H1 (cell line): ENCODE data around the gene EIF5A2. TPM values are rescaled to one million over a fixed set of nuclear protein-coding genes. Genes with fewer than 3 reads are reported as not detected.
"Not testable (repeated sequence)": the region's sequence is repeated elsewhere in the genome, so short reads cannot be mapped to it uniquely, and the experiment has no call there.

Experiments used
- CTCF ChIA-PET: fragments of 300-600 bp; sonication (Branson Sonifier 250); formaldehyde crosslinking; loops from one replicate; lab custom pipeline; 2021; ENCODE audit not compliant: partially characterized antibody; lab: Charles Lee
- POLR2A ChIA-PET: fragments of 300-600 bp; sonication (Branson Sonifier 250); formaldehyde crosslinking; loops from one replicate; lab custom pipeline; 2021; ENCODE audit warnings: inconsistent platforms; ENCODE audit not compliant: partially characterized antibody; lab: Charles Lee
- DNase-seq, 2 experiments: peaks; one replicate each; pipeline versions ENCODE4 v3.0.0 to v3.0.0-alpha.2; 2010 to 2022; ENCODE audit warnings: low spot score in 2 of 2, low read depth in 1 of 2, mixed read lengths in 1 of 2
- FAIRE-seq: peaks from 2 replicates; lab custom pipeline; 2011; peaks lifted over from hg19 to GRCh38; lab: Jason Lieb, UNC
- H2AFZ ChIP-seq: 2 replicates; pipeline ENCODE4 v1.8.1; 2012; ENCODE audit warnings: low read length, inconsistent platforms
- H2AK5ac ChIP-seq: 2 replicates; pipeline ENCODE4 v1.6.1; 2013; ENCODE audit warnings: low read depth, low read length
- H2BK120ac ChIP-seq: replicated peaks from 2 replicates; pipeline ENCODE3; 2013; ENCODE audit warnings: low read depth, low read length, inconsistent platforms
- H2BK12ac ChIP-seq: 2 replicates; pipeline ENCODE4 v1.6.1; 2013; ENCODE audit warnings: low read depth, low read length
- H2BK15ac ChIP-seq: 2 replicates; pipeline ENCODE4 v1.6.1; 2013; ENCODE audit warnings: low read length
- H2BK20ac ChIP-seq: 2 replicates; pipeline ENCODE4 v1.6.1; 2013; ENCODE audit warnings: low read length
- H2BK5ac ChIP-seq: 2 replicates; pipeline ENCODE4 v1.6.1; 2013; ENCODE audit warnings: low read depth, low read length
- H3K14ac ChIP-seq: 2 replicates; pipeline ENCODE4 v1.6.1; 2013; ENCODE audit warnings: inconsistent platforms; ENCODE audit not compliant: insufficient read length
- H3K18ac ChIP-seq: 2 replicates; pipeline ENCODE4 v1.6.1; 2013; ENCODE audit warnings: low read length; ENCODE audit errors: extremely low read depth
- H3K23ac ChIP-seq: 2 replicates; pipeline ENCODE4 v1.6.1; 2013; ENCODE audit warnings: inconsistent platforms; ENCODE audit not compliant: insufficient read length
- H3K23me2 ChIP-seq: 2 replicates; pipeline ENCODE4 v1.6.1; 2013; ENCODE audit warnings: low read depth, low read length
- H3K27ac ChIP-seq: 2 replicates; pipeline ENCODE4 v1.6.1; 2011; ENCODE audit warnings: low read depth, low read length, inconsistent platforms
- H3K27me3 ChIP-seq, 4 experiments: replicated peaks in 1 of 4; 1 replicate in 1 of 4; 2 replicates in 3 of 4; pipeline versions ENCODE4 v1.6.1 to v1.8.1; 2011 to 2013; ENCODE audit warnings: low read length in 3 of 4, mild to moderate bottlenecking in 3 of 4, inconsistent platforms in 2 of 4, mixed read lengths in 2 of 4, moderate library complexity in 1 of 4; ENCODE audit not compliant: control insufficient read depth in 3 of 4, insufficient read depth in 3 of 4; ENCODE audit errors: extremely low read depth in 1 of 4
- H3K36me3 ChIP-seq, 4 experiments: 2 replicates each; pipeline versions ENCODE4 v1.6.1 to v1.8.1; 2011 to 2013; ENCODE audit warnings: mild to moderate bottlenecking in 4 of 4, low read length in 3 of 4, moderate library complexity in 2 of 4, control low read depth in 1 of 4, inconsistent platforms in 1 of 4; ENCODE audit not compliant: insufficient read depth in 4 of 4, control insufficient read depth in 2 of 4
- H3K4ac ChIP-seq: replicated peaks from 2 replicates; pipeline ENCODE3; 2013; ENCODE audit warnings: low read length, low read depth, mixed read lengths, inconsistent platforms; ENCODE audit not compliant: insufficient read length
- H3K4me1 ChIP-seq, 4 experiments: replicated peaks in 1 of 4; 1 replicate in 1 of 4; 2 replicates in 3 of 4; pipeline versions ENCODE4 v1.6.1 to v1.8.1; 2011 to 2013; ENCODE audit warnings: low read length in 3 of 4, inconsistent platforms in 2 of 4, mixed read lengths in 1 of 4; ENCODE audit not compliant: insufficient read depth in 4 of 4, control insufficient read depth in 3 of 4
- H3K4me2 ChIP-seq, 2 experiments: 2 replicates each; pipeline versions ENCODE4 v1.6.1 to v1.8.1; 2011 to 2013; ENCODE audit warnings: low read depth in 2 of 2, low read length in 2 of 2, control low read depth in 1 of 2, inconsistent platforms in 1 of 2, mild to moderate bottlenecking in 1 of 2; ENCODE audit not compliant: insufficient read depth in 1 of 2
- H3K4me3 ChIP-seq, 4 experiments: fragments of 200-600, 300-600 bp in 1 of 4; sonication (generic), shearing (Covaris generic), sonication (Bioruptor Twin) in 1 of 4; 2 replicates each; pipeline versions ENCODE4 v1.5.1 to v1.8.1; 2011 to 2016; ENCODE audit warnings: low read length in 4 of 4, low read depth in 3 of 4, control low read depth in 2 of 4, inconsistent platforms in 2 of 4, mild to moderate bottlenecking in 2 of 4, mixed read lengths in 1 of 4, moderate library complexity in 1 of 4; ENCODE audit not compliant: insufficient read depth in 2 of 4; ENCODE audit errors: extremely low read depth in 1 of 4
- H3K56ac ChIP-seq: replicated peaks from 2 replicates; pipeline ENCODE3; 2013; ENCODE audit warnings: low read depth, mild to moderate bottlenecking, mixed read lengths, low read length, inconsistent platforms; ENCODE audit not compliant: insufficient read length
- H3K79me1 ChIP-seq: 2 replicates; pipeline ENCODE4 v1.6.1; 2013; ENCODE audit warnings: low read depth, low read length, control low read depth
- H3K79me2 ChIP-seq, 2 experiments: 2 replicates each; pipeline versions ENCODE4 v1.6.1 to v1.8.1; 2012 to 2013; ENCODE audit warnings: low read length in 2 of 2, mild to moderate bottlenecking in 2 of 2, inconsistent platforms in 1 of 2; ENCODE audit not compliant: insufficient read depth in 2 of 2, control insufficient read depth in 1 of 2
- H3K9ac ChIP-seq, 4 experiments: replicated peaks in 1 of 4; 1 replicate in 1 of 4; 2 replicates in 3 of 4; pipeline versions ENCODE4 v1.6.1 to v1.8.1; 2011 to 2013; ENCODE audit warnings: low read depth in 3 of 4, low read length in 3 of 4, control low read depth in 2 of 4, mild to moderate bottlenecking in 2 of 4, moderate library complexity in 2 of 4, inconsistent platforms in 1 of 4; ENCODE audit errors: extremely low read depth in 1 of 4
- H3K9me3 ChIP-seq, 2 experiments: 2 replicates each; pipeline versions ENCODE4 v1.6.1 to v1.8.1; 2012 to 2013; ENCODE audit warnings: mild to moderate bottlenecking in 2 of 2, moderate library complexity in 2 of 2, control low read depth in 1 of 2, inconsistent platforms in 1 of 2, low read depth in 1 of 2, low read length in 1 of 2, mixed read lengths in 1 of 2; ENCODE audit not compliant: insufficient read depth in 2 of 2
- H4K20me1 ChIP-seq, 2 experiments: replicated peaks in 1 of 2; 2 replicates each; pipeline versions ENCODE3 to v1.8.1; 2011 to 2013; ENCODE audit warnings: inconsistent platforms in 2 of 2, low read length in 2 of 2, mild to moderate bottlenecking in 1 of 2; ENCODE audit not compliant: insufficient read depth in 2 of 2, control insufficient read depth in 1 of 2
- H4K5ac ChIP-seq: 2 replicates; pipeline ENCODE4 v1.6.1; 2013; ENCODE audit warnings: low read length, low read depth, mixed read lengths, inconsistent platforms; ENCODE audit not compliant: insufficient read length
- H4K8ac ChIP-seq: 2 replicates; pipeline ENCODE4 v1.8.0; 2013; ENCODE audit warnings: mild to moderate bottlenecking, moderate library complexity, low read length, inconsistent platforms; ENCODE audit not compliant: insufficient read depth; ENCODE audit errors: extremely low read depth
- H4K91ac ChIP-seq: replicated peaks from 2 replicates; pipeline ENCODE3; 2013; ENCODE audit warnings: low read length, mixed read lengths, inconsistent platforms; ENCODE audit not compliant: insufficient read length
- WGBS, 2 experiments: shearing (Covaris generic) in 1 of 2; methylation state at CpG; one replicate each; pipeline versions ENCODE4 v1.1.6 to v1.1.7; 2013 to 2015; ENCODE audit warnings: low lambda C conversion rate in 2 of 2, mixed read lengths in 2 of 2, inconsistent platforms in 1 of 2, low coverage in 1 of 2, missing lambda C conversion rate in 1 of 2; ENCODE audit not compliant: insufficient replicate concordance in 2 of 2, insufficient coverage in 1 of 2, insufficient read length in 1 of 2; ENCODE audit errors: extremely low coverage in 1 of 2, missing lambda C conversion rate in 1 of 2; 5-methylcytosine and 5-hydroxymethylcytosine counted together
- polyA plus RNA-seq, 7 experiments: library from polyadenylated mRNA; depleted of rRNA in 3 of 7; stranded (reverse) in 5 of 7; unstranded in 2 of 7; fragments of >200 nt in 5 of 7; fragments of 200-250 nt in 2 of 7; gene quantifications; 1 replicate in 5 of 7; 2 replicates in 1 of 7; 4 replicates in 1 of 7; pipeline versions ENCODE4 v1.2.1 to v1.2.3, GENCODE V29; 2011 to 2013; ENCODE audit warnings: missing spikeins in 2 of 7, mixed read lengths in 2 of 7
- total RNA-seq: library from RNA; stranded (reverse); fragmentation: NEBNext Ultra II Directional; extraction: Animal tissue kit (Norgen Biotek cat#: 25700); gene quantifications from 2 replicates; pipeline ENCODE4 v1.2.1, GENCODE V29; 2021

EIF5A2 gene
- total and polyA plus RNA-seq, 2 of the 8 experiments (the other 6 are each of a cell fraction or from before 2014, with no cell fraction given) = 1.5 to 15.0 TPM

- H3K9me3 ChIP-seq, H2BK12ac ChIP-seq, H2AK5ac ChIP-seq, H3K23ac ChIP-seq, H4K5ac ChIP-seq, H3K9ac ChIP-seq, H2BK5ac ChIP-seq, H3K27ac ChIP-seq, H3K27me3 ChIP-seq, H3K4me1 ChIP-seq, FAIRE-seq, H2BK15ac ChIP-seq, H2BK20ac ChIP-seq, H3K14ac ChIP-seq, DNase-seq, H3K36me3 ChIP-seq, H3K23me2 ChIP-seq, H3K56ac ChIP-seq, H3K4ac ChIP-seq, H4K91ac ChIP-seq, H3K4me2 ChIP-seq, H2BK120ac ChIP-seq, H4K20me1 ChIP-seq, H3K4me3 ChIP-seq, CTCF ChIA-PET, H3K79me2 ChIP-seq, POLR2A ChIA-PET, H3K18ac ChIP-seq, H4K8ac ChIP-seq, H3K79me1 ChIP-seq, H2AFZ ChIP-seq: not testable (repeated sequence)
- WGBS, 2 experiments = 83% methylated on average over 1 of the region's 5 CpGs; no CpG with 5 or more reads in 1 of the 2 experiments
Measured at GRCh38 chr3:170878688-170879087, 29.7 kb downstream of the EIF5A2 start.

GRCh38 chr3:170877311-170877710, 31.1 kb downstream of the EIF5A2 start:
- H3K18ac ChIP-seq, H3K4ac ChIP-seq, H2AFZ ChIP-seq, H4K20me1 ChIP-seq, H2BK15ac ChIP-seq, POLR2A ChIA-PET, H3K23me2 ChIP-seq, CTCF ChIA-PET, H3K79me2 ChIP-seq, H3K4me2 ChIP-seq, H3K23ac ChIP-seq, H3K27ac ChIP-seq, H2AK5ac ChIP-seq, H3K9me3 ChIP-seq, H3K27me3 ChIP-seq, H3K79me1 ChIP-seq, H4K5ac ChIP-seq, H3K4me3 ChIP-seq, H3K9ac ChIP-seq, H4K91ac ChIP-seq, H3K56ac ChIP-seq, H4K8ac ChIP-seq, H3K14ac ChIP-seq, H3K4me1 ChIP-seq, H3K36me3 ChIP-seq, DNase-seq, H2BK120ac ChIP-seq, FAIRE-seq, H2BK5ac ChIP-seq, H2BK12ac ChIP-seq, H2BK20ac ChIP-seq: not testable (repeated sequence)
- 92% methylated on average over 6 of the region's 6 CpGs; no CpG with 5 or more reads in 1 of the 2 experiments for WGBS, 2 experiments
